ENCODE results near the gene SNAP47.

Gene SNAP47

GRCh38 chr1:227788271-227789083 lies 53.2 kb downstream of the SNAP47 start:
- Histone ChIP-seq H3K4me3 (ENCODE audit: low read length) (peak overlapping the region; percentile 73), H3K79me2 (ENCODE audit: control insufficient read depth, low read length) (no peaks in the 10 kb centered on the region), H3K4me2 (ENCODE audit: low read length) (peak overlapping the region; percentile 87), H3F3A (ENCODE audit: control insufficient read depth, insufficient read depth) (no peaks in the 10 kb centered on the region), H3K36me3 (ENCODE audit: control insufficient read depth, low read length) (no peaks in the 10 kb centered on the region), H3K9me3 (ENCODE audit: control insufficient read depth, insufficient read depth, low read length) (no peaks in the 10 kb centered on the region), H4K20me1 (ENCODE audit: control insufficient read depth, insufficient read depth, low read depth, low read length) (no peaks in the 10 kb centered on the region), H3K27ac (ENCODE audit: low read depth, low read length) (no peak overlapping the region), H3K4me1 (ENCODE audit: control insufficient read depth, low read length) (peaks cover 18% of the 10 kb centered on the region), H3K27me3 (ENCODE audit: control insufficient read depth, low read length) (peaks cover 11% of the 10 kb centered on the region), H3K9me2 (replicated peaks; ENCODE audit: control insufficient read depth, low read length) (no peaks in the 10 kb centered on the region)
- no peak for TF ChIP-seq EZH2phosphoT487 (IDR thresholded peaks at IDR 0.05; ENCODE audit: borderline replicate concordance, low read length)
- TF ChIP-seq, protein P1, sequence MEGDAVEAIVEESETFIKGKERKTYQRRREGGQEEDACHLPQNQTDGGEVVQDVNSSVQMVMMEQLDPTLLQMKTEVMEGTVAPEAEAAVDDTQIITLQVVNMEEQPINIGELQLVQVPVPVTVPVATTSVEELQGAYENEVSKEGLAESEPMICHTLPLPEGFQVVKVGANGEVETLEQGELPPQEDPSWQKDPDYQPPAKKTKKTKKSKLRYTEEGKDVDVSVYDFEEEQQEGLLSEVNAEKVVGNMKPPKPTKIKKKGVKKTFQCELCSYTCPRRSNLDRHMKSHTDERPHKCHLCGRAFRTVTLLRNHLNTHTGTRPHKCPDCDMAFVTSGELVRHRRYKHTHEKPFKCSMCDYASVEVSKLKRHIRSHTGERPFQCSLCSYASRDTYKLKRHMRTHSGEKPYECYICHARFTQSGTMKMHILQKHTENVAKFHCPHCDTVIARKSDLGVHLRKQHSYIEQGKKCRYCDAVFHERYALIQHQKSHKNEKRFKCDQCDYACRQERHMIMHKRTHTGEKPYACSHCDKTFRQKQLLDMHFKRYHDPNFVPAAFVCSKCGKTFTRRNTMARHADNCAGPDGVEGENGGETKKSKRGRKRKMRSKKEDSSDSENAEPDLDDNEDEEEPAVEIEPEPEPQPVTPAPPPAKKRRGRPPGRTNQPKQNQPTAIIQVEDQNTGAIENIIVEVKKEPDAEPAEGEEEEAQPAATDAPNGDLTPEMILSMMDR (IDR thresholded peaks at IDR 0.05; ENCODE audit: low read depth, low read length, poor library complexity, severe bottlenecking): no peak

GRCh38 chr1:227789084-227790033 lies 54.1 kb downstream of the SNAP47 start:
- Histone ChIP-seq H3K4me3 (ENCODE audit: low read length) (peak overlapping the region; percentile 73), H3F3A (ENCODE audit: control insufficient read depth, insufficient read depth) (no peaks in the 10 kb centered on the region), H3K4me1 (ENCODE audit: control insufficient read depth, low read length) (peaks cover 18% of the 10 kb centered on the region), H3K9me2 (replicated peaks; ENCODE audit: control insufficient read depth, low read length) (no peaks in the 10 kb centered on the region), H3K79me2 (ENCODE audit: control insufficient read depth, low read length) (no peaks in the 10 kb centered on the region), H3K27ac (ENCODE audit: low read depth, low read length) (no peak overlapping the region), H3K27me3 (ENCODE audit: control insufficient read depth, low read length) (peaks cover 11% of the 10 kb centered on the region), H3K36me3 (ENCODE audit: control insufficient read depth, low read length) (no peaks in the 10 kb centered on the region), H4K20me1 (ENCODE audit: control insufficient read depth, insufficient read depth, low read depth, low read length) (no peaks in the 10 kb centered on the region), H3K9me3 (ENCODE audit: control insufficient read depth, insufficient read depth, low read length) (no peaks in the 10 kb centered on the region), H3K4me2 (ENCODE audit: low read length) (peak overlapping the region; percentile 87)
- TF ChIP-seq, protein P1 (IDR thresholded peaks at IDR 0.05; ENCODE audit: low read depth, low read length, poor library complexity, severe bottlenecking): no peak
- TF ChIP-seq EZH2phosphoT487 (IDR thresholded peaks at IDR 0.05; ENCODE audit: borderline replicate concordance, low read length): no peak

- Histone ChIP-seq H3K4me3 (ENCODE audit: low read length) (no peak overlapping the region), H3K27ac (ENCODE audit: low read depth, low read length) (no peak overlapping the region), H3K9me3 (ENCODE audit: control insufficient read depth, insufficient read depth, low read length) (no peaks in the 10 kb centered on the region), H3K36me3 (ENCODE audit: control insufficient read depth, low read length) (no peaks in the 10 kb centered on the region), H3K4me2 (ENCODE audit: low read length) (no peak overlapping the region), H3K79me2 (ENCODE audit: control insufficient read depth, low read length) (no peaks in the 10 kb centered on the region), H4K20me1 (ENCODE audit: control insufficient read depth, insufficient read depth, low read depth, low read length) (no peaks in the 10 kb centered on the region), H3K4me1 (ENCODE audit: control insufficient read depth, low read length) (peaks cover 18% of the 10 kb centered on the region), H3F3A (ENCODE audit: control insufficient read depth, insufficient read depth) (no peaks in the 10 kb centered on the region), H3K9me2 (replicated peaks; ENCODE audit: control insufficient read depth, low read length) (no peaks in the 10 kb centered on the region), H3K27me3 (ENCODE audit: control insufficient read depth, low read length) (peaks cover 11% of the 10 kb centered on the region)
- TF ChIP-seq, protein P1 (IDR thresholded peaks at IDR 0.05; ENCODE audit: low read depth, low read length, poor library complexity, severe bottlenecking): no peak
- TF ChIP-seq EZH2phosphoT487 (IDR thresholded peaks at IDR 0.05; ENCODE audit: borderline replicate concordance, low read length): no peak
Measured at GRCh38 chr1:227790034-227790400, 54.8 kb downstream of the SNAP47 start.
